ENCODE results near the gene C1D.

Gene C1D

GRCh38 chr2:68062680-68063387 lies at the start of gene C1D:
Gene C1D (minus strand): TSS chr2:68063004. CDS start chr2:68047310, 15,694 bp downstream.
- TF ChIP-seq CTCF (conservative IDR thresholded peaks at IDR 0.05; ENCODE audit: control insufficient read depth, insufficient read depth, low read depth, low read length) = no peak
- peak within 1 kb of the TSS; percentile 100 for H3K4me3 ChIP-seq (ENCODE audit: control insufficient read depth, low read depth, low read length)
- peak; percentile 87 for DNase-seq (ENCODE audit: low read depth)

GRCh38 chr2:68110102-68110501 lies 47.3 kb upstream of the C1D start:
- TF ChIP-seq CTCF (conservative IDR thresholded peaks at IDR 0.05; ENCODE audit: control insufficient read depth, insufficient read depth, low read depth, low read length) = no peak
- H3K4me3 ChIP-seq (ENCODE audit: control insufficient read depth, low read depth, low read length) = no peak overlapping the region
- DNase-seq (ENCODE audit: low read depth) = no peak

GRCh38 chr2:68108120-68108519 lies 45.3 kb upstream of the C1D start:
- no peak for DNase-seq (ENCODE audit: low read depth)
- TF ChIP-seq CTCF (conservative IDR thresholded peaks at IDR 0.05; ENCODE audit: control insufficient read depth, insufficient read depth, low read depth, low read length) = no peak
- no peak overlapping the region for H3K4me3 ChIP-seq (ENCODE audit: control insufficient read depth, low read depth, low read length)

GRCh38 chr2:68107475-68107874 lies 44.7 kb upstream of the C1D start:
- H3K4me3 ChIP-seq (ENCODE audit: control insufficient read depth, low read depth, low read length) = no peak overlapping the region
- DNase-seq (ENCODE audit: low read depth) = no peak
- no peak for TF ChIP-seq CTCF (conservative IDR thresholded peaks at IDR 0.05; ENCODE audit: control insufficient read depth, insufficient read depth, low read depth, low read length)

- no peak overlapping the region for H3K4me3 ChIP-seq (ENCODE audit: control insufficient read depth, low read depth, low read length)
- DNase-seq (ENCODE audit: low read depth) = no peak
- no peak for TF ChIP-seq CTCF (conservative IDR thresholded peaks at IDR 0.05; ENCODE audit: control insufficient read depth, insufficient read depth, low read depth, low read length)
Observed at GRCh38 chr2:68104111-68104835, 41.5 kb upstream of the C1D start.

- DNase-seq (ENCODE audit: low read depth) = peak; percentile 44
- TF ChIP-seq CTCF (conservative IDR thresholded peaks at IDR 0.05; ENCODE audit: control insufficient read depth, insufficient read depth, low read depth, low read length) = no peak
- no peak overlapping the region for H3K4me3 ChIP-seq (ENCODE audit: control insufficient read depth, low read depth, low read length)
Observed at GRCh38 chr2:68103709-68104055, 40.9 kb upstream of the C1D start.
